AG09319 (cell line): ENCODE results near the gene SPDYE6.

Experiments
- DNase-seq: peaks from one replicate; pipeline ENCODE4 v3.0.0-alpha.2; 2010; ENCODE audit warnings: low read depth; ENCODE audit errors: extremely low read depth
- TF ChIP-seq, protein P1 (sequence below): IDR thresholded peaks from 2 replicates; pipeline ENCODE4 v1.5.1; 2011; ENCODE audit warnings: low read depth, mild to moderate bottlenecking, inconsistent platforms, low read length, moderate library complexity

SPDYE6 gene

DNA sequence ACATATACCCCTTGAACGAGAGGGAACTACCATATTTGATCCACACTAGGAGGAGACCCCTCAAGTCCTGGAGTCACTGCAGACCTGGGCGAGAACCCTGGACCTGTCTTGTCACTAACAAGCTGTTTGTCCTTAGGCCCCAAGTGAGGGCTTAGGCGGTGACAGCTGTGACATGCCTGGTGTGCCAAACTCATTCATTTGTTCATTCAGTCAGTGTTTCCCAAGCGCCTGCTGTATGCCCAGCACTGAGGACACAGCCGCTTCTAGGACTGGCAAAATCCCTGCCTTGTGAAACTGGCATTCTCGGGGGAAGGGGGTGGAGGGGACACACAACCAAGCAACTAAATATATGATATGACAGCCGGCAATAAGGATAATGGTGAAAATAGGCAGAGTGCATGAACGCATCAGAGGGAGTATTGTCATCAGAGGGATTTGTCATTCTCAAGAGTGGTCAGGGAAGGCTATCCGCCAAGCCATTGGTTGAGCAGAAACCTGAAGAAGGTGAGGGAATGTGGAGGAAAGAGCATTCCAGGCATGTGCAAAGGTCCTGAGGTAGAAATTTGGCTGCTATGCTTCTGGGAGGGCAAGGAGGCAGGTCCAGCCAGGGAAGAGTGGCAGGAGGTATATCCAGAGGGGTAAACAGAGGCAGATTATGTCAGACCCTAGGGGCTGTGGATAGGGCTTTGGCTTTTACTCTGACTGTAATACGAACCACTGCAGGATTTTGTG, 58.6 kb downstream of the SPDYE6 start:
- TF ChIP-seq, protein P1, sequence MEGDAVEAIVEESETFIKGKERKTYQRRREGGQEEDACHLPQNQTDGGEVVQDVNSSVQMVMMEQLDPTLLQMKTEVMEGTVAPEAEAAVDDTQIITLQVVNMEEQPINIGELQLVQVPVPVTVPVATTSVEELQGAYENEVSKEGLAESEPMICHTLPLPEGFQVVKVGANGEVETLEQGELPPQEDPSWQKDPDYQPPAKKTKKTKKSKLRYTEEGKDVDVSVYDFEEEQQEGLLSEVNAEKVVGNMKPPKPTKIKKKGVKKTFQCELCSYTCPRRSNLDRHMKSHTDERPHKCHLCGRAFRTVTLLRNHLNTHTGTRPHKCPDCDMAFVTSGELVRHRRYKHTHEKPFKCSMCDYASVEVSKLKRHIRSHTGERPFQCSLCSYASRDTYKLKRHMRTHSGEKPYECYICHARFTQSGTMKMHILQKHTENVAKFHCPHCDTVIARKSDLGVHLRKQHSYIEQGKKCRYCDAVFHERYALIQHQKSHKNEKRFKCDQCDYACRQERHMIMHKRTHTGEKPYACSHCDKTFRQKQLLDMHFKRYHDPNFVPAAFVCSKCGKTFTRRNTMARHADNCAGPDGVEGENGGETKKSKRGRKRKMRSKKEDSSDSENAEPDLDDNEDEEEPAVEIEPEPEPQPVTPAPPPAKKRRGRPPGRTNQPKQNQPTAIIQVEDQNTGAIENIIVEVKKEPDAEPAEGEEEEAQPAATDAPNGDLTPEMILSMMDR = no peak
- DNase-seq = no peak

DNA sequence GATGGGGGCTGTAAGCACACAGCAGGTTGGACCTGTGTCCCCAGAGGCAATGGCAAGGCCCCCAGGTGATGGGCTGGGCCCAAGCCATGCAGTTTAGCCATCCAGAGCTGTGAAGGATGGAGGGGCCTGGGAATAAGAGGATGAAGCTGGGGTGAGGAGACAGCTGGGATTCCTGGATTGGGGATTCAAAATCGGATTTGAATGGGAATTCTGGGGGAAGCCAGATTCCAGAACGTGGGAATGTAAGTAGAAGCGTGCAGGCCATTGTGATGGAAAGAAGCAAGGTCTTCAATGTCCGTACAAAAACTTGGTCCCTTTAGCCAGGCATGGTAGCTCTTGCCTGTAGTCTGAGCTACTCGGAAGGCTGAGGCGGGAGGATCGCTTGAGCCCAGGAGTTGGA, 59.7 kb downstream of the SPDYE6 start:
- no peak for DNase-seq
- TF ChIP-seq, protein P1 = no peak

DNA sequence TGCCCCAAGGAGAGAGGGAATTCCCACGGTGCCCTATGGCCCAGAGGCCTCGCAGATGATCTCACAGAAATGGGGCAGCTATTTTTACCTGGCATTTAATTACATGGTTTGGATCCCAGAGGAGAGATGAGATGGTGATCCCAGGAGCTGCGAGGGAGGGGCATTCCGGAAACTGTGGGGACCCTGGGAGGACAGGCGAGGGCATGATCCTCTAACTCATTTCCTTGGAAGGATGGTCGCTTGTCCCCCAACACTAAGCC, 60.1 kb downstream of the SPDYE6 start:
- no peak for DNase-seq
- TF ChIP-seq, protein P1 = no peak
